Brain microvascular endothelial cell (primary cell): ENCODE measurements around the gene SLC29A1.
A peak's percentile ranks its signal among the peaks of the same experiment; 100 is the strongest.

Experiments used
- DNase-seq: peaks from one replicate; pipeline ENCODE4 v3.0.0-alpha.2; 2020
- H3K27ac ChIP-seq: fragments of 250-450 bp; sonication (Bioruptor Pico); 2 replicates; pipeline ENCODE4 v1.5.1; 2020; ENCODE audit warnings: mild to moderate bottlenecking, moderate library complexity
- H3K27me3 ChIP-seq: fragments of 250-450 bp; sonication (Bioruptor Pico); replicated peaks from 2 replicates; pipeline ENCODE4 v1.5.1; 2020; ENCODE audit warnings: mild to moderate bottlenecking
- H3K36me3 ChIP-seq: fragments of 250-450 bp; sonication (Bioruptor Pico); replicated peaks from 2 replicates; pipeline ENCODE4 v1.5.1; 2020; ENCODE audit warnings: mild to moderate bottlenecking
- H3K4me3 ChIP-seq: 2 replicates; pipeline ENCODE4 v1.5.1; 2011; ENCODE audit warnings: low read depth, mild to moderate bottlenecking, control low read depth, low read length, moderate library complexity
- in situ Hi-C: cut with HindIII; loops from 2 replicates; pipeline ENCODE4 v1.10.0; 2017; ENCODE audit warnings: low sequenced_read_pairs, low pct_ligation_motif_present
- TF ChIP-seq, protein P1 (sequence below): IDR thresholded peaks from 2 replicates; pipeline ENCODE4 v1.5.1; 2011; ENCODE audit warnings: low read depth, mild to moderate bottlenecking, moderate library complexity, low read length, control low read depth, inconsistent platforms; ENCODE audit errors: missing control alignments

Gene SLC29A1

DNA sequence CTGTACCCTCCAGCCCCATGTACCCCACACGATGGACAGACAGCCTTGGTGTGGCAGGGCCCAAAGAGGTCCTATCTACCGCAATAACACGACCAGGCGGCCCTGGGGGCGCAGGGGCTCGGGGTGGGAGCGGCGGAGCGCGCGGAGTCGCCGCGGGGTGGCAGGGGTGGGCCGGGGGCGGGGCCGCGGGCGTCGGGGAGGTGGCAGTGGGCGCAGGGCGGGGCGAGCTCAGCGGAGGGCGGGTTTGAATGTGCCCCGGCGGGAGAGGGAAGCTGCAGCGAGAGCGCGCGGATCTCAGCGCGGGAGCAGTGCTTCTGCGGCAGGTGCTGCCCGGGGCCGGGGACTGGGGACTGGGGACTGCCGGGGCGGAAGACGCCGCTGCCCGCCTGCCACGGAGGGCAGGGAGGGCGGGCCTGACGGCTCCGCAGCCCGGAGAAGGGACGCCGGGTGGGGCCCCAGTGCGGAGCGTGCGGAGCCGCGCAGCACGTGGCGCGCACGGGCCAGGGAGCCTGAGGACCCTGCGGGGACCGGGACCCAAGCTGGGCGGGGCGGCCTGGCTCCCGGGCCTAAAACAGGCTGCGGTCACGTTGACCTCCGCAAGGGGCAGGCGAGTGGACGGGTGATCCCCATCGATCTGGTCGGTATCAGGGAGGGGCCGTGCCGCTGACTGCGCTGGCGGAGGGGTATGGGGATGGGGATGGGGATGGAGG lies at the start of gene SLC29A1:
Gene SLC29A1 (plus strand): TSS at position 277 of the 710 bp plus-strand sequence. CDS start 3,719 bp downstream, outside the sequence.
- TF ChIP-seq, protein P1, sequence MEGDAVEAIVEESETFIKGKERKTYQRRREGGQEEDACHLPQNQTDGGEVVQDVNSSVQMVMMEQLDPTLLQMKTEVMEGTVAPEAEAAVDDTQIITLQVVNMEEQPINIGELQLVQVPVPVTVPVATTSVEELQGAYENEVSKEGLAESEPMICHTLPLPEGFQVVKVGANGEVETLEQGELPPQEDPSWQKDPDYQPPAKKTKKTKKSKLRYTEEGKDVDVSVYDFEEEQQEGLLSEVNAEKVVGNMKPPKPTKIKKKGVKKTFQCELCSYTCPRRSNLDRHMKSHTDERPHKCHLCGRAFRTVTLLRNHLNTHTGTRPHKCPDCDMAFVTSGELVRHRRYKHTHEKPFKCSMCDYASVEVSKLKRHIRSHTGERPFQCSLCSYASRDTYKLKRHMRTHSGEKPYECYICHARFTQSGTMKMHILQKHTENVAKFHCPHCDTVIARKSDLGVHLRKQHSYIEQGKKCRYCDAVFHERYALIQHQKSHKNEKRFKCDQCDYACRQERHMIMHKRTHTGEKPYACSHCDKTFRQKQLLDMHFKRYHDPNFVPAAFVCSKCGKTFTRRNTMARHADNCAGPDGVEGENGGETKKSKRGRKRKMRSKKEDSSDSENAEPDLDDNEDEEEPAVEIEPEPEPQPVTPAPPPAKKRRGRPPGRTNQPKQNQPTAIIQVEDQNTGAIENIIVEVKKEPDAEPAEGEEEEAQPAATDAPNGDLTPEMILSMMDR = peak; percentile 10
- H3K36me3 ChIP-seq = no peaks in the 10 kb centered on the region
- DNase-seq = no peak
- H3K4me3 ChIP-seq = peak within 1 kb of the TSS; percentile 51
- in situ Hi-C loops = no loop called here
- H3K27ac ChIP-seq = no peak within 1 kb of the TSS
- H3K27me3 ChIP-seq = no peaks in the 10 kb centered on the region

DNA sequence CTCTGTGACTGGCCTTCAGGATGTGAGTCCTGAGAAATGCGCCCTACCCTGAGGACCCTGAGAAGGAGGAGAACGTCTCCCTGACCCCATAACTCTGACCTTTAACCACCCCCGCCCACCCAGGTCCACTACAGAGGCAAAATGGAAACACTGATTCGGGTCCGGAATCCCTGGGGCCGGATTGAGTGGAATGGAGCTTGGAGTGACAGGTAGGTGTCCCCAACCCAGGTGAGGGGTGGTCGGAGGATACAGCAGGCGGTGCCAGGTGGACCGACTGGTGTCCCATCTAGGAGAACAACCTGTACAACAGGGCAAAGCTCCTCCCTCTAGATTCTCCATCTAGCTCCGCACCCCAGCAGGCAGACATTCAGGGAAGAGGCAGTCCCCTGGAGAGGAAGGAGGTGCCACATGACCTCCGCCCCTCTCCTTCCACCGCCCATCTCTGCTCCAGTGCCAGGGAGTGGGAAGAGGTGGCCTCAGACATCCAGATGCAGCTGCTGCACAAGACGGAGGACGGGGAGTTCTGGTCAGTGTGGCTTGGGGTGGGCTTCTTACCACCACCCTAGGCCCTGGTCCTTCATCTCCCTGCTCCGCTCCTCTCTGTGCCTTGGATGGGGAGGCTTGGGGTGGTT lies 47.1 kb upstream of the SLC29A1 start:
- no peak overlapping the region for H3K4me3 ChIP-seq
- in situ Hi-C loops = no loop called here
- TF ChIP-seq, protein P1 = no peak

DNA sequence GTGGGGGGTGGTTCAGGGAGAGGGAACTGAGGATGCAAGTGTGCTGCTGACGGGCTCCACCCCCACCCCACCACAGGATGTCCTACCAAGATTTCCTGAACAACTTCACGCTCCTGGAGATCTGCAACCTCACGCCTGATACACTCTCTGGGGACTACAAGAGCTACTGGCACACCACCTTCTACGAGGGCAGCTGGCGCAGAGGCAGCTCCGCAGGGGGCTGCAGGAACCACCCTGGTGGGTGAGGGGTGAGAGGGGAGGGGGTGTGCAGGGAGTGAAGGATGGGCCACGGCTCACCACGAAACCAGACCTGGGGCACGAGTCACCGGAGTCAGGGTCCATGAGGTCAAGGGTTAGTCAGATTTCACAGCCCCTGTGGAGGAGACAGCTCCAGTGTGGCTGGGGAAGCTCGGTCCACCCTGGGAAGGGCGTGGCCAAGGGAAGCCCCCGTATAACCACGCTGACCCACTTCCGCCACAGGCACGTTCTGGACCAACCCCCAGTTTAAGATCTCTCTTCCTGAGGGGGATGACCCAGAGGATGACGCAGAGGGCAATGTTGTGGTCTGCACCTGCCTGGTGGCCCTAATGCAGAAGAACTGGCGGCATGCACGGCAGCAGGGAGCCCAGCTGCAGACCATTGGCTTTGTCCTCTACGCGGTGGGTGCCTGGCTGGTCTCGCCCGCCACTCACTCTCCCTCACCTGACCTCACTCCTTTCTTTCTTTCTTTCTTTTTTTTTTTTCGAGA lies 46.5 kb upstream of the SLC29A1 start:
- in situ Hi-C loops = no loop called here

More for the DNA sequence above, 47.1 kb upstream of the SLC29A1 start:
- H3K27me3 ChIP-seq = no peaks in the 10 kb centered on the region
- H3K36me3 ChIP-seq = no peaks in the 10 kb centered on the region
- DNase-seq = no peak
- no peak overlapping the region for H3K27ac ChIP-seq

DNA sequence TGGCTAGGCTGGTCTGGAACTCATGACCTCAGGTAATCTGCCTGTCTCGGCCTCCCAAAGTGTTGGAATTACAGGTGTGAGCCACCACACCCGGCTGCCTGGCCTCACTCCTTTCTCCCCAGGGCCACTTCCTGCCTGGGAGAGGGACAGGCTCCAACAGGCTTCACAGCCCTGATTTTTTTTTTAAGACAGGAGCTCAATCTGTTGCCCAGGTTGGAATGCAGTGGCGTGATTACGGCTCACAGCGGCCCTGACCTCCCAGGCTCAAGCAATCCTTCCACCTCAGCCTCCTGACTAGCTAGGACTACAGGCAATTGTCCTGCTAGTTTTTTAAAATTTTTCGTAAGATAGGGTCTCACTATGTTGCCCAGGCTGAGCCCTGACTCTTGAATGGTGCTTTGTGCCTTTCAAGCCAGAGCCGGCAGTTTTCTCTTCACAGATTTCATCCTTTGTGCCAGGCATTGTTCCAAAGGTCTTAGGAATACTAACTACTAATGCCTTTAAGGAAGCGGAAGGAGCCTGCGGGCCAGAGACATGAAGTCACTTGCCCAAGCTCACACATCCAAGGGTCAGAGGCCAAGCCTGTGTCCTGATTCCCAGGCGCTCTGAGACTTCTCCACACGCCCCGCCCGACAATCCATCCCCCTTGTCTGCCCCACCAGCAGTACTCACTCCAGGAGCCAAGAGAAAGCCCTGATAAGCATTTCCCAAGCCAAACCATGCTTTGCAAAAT lies 45.5 kb upstream of the SLC29A1 start:
- Histone ChIP-seq H3K4me3 (no peak overlapping the region), H3K27ac (peak overlapping the region; percentile 44), H3K36me3 (no peaks in the 10 kb centered on the region), H3K27me3 (no peaks in the 10 kb centered on the region)
- peak; percentile 86 for DNase-seq
- in situ Hi-C loops = no loop called here
- TF ChIP-seq, protein P1 = no peak

More for the DNA sequence above, 46.5 kb upstream of the SLC29A1 start:
- TF ChIP-seq, protein P1 = no peak
- H3K27me3 ChIP-seq = no peaks in the 10 kb centered on the region
- no peak overlapping the region for H3K4me3 ChIP-seq
- H3K27ac ChIP-seq = no peak overlapping the region
- DNase-seq = no peak
- H3K36me3 ChIP-seq = no peaks in the 10 kb centered on the region

DNA sequence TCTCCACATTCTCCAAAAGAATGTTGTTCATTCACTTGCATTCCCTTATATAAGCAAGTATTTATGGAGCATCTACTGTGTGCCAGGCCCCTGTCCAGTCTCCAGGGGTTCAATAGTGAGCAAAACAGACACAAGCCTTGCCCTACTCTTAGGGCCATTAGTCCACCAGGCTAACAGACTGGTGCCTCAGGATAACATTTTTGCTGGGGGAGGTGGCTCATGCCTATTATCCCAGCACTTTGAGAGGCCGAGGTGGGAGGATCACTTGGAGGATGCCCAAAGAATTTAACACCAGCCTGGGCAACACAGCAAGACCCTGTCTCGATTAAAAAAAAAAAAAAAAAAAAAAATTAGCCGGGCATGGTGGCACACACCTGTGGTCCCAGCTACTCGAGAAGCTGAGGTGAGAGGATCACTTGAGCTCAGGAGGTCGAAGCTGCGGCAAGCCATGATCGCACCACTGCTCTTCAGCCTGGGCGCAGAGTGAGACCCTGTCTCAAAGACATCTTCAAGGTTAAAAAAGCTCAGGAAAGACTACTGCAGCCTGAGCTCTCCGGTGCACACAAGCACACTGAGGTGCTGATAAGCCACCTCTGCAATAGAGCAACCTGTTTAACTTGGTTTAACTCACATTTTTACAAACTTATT lies 44.8 kb upstream of the SLC29A1 start:
- in situ Hi-C loops = no loop called here
- Histone ChIP-seq H3K27me3 (no peaks in the 10 kb centered on the region), H3K27ac (peak overlapping the region; percentile 35), H3K4me3 (no peak overlapping the region), H3K36me3 (no peaks in the 10 kb centered on the region)
- no peak for DNase-seq
- TF ChIP-seq, protein P1 = no peak
